H9 (cell line): ENCODE results near the gene BAIAP2. TPM values are rescaled to one million over a fixed set of nuclear protein-coding genes. Genes with fewer than 3 reads are reported as not detected.

Experiments
- DNase-seq: peaks from one replicate; pipeline ENCODE4 v3.0.0-alpha.2; 2017
- H2AFZ ChIP-seq: one replicate; pipeline ENCODE4 v1.6.1; 2013; ENCODE audit warnings: mild to moderate bottlenecking, low read length, control low read depth, moderate library complexity
- H2AK5ac ChIP-seq: 2 replicates; pipeline ENCODE4 v1.6.1; 2013; ENCODE audit warnings: low read length, control low read depth, mixed read lengths; ENCODE audit not compliant: insufficient read length
- H2BK120ac ChIP-seq: one replicate; pipeline ENCODE4 v1.6.1; 2013; ENCODE audit warnings: low read depth, mild to moderate bottlenecking, low read length, control low read depth, inconsistent platforms; ENCODE audit not compliant: poor library complexity, severe bottlenecking
- H2BK12ac ChIP-seq: 2 replicates; pipeline ENCODE4 v1.6.1; 2013; ENCODE audit warnings: low read length, control low read depth, mixed read lengths, low read depth; ENCODE audit not compliant: insufficient read length
- H2BK15ac ChIP-seq: 2 replicates; pipeline ENCODE4 v1.6.1; 2013; ENCODE audit warnings: low read depth, low read length, control low read depth
- H2BK20ac ChIP-seq: one replicate; pipeline ENCODE4 v1.6.1; 2013; ENCODE audit warnings: low read depth, mild to moderate bottlenecking, low read length, control low read depth, inconsistent platforms; ENCODE audit not compliant: poor library complexity, severe bottlenecking
- H2BK5ac ChIP-seq: 2 replicates; pipeline ENCODE4 v1.6.1; 2013; ENCODE audit warnings: low read length, control low read depth, mixed read lengths; ENCODE audit not compliant: insufficient read length
- H3K14ac ChIP-seq: 2 replicates; pipeline ENCODE4 v1.6.1; 2013; ENCODE audit warnings: low read length, control low read depth; ENCODE audit not compliant: insufficient read depth
- H3K18ac ChIP-seq: 2 replicates; pipeline ENCODE4 v1.6.1; 2013; ENCODE audit warnings: low read depth, mild to moderate bottlenecking, mixed read lengths, low read length, control low read depth; ENCODE audit not compliant: insufficient read length
- H3K23ac ChIP-seq: 2 replicates; pipeline ENCODE4 v1.6.1; 2013; ENCODE audit warnings: low read length, control low read depth, mixed read lengths, low read depth; ENCODE audit not compliant: insufficient read length
- H3K23me2 ChIP-seq: 2 replicates; pipeline ENCODE4 v1.6.1; 2013; ENCODE audit warnings: low read depth, mild to moderate bottlenecking, mixed read lengths, low read length, control low read depth; ENCODE audit not compliant: insufficient read length, poor library complexity, severe bottlenecking
- H3K27ac ChIP-seq: 2 replicates; pipeline ENCODE4 v1.5.1; 2013; ENCODE audit warnings: low read length, control low read depth, mixed read lengths, low read depth; ENCODE audit not compliant: insufficient read length
- H3K27me3 ChIP-seq: 2 replicates; pipeline ENCODE4 v1.6.1; 2013; ENCODE audit warnings: low read length, control low read depth, inconsistent platforms; ENCODE audit not compliant: insufficient read depth
- H3K4ac ChIP-seq: 2 replicates; pipeline ENCODE4 v1.6.1; 2013; ENCODE audit warnings: low read depth, mild to moderate bottlenecking, control low read depth, inconsistent platforms, low read length, moderate library complexity
- H3K4me1 ChIP-seq: 2 replicates; pipeline ENCODE4 v1.6.1; 2013; ENCODE audit warnings: low read length, control low read depth, inconsistent platforms; ENCODE audit not compliant: insufficient read depth
- H3K4me2 ChIP-seq: 2 replicates; pipeline ENCODE4 v1.6.1; 2013; ENCODE audit warnings: low read length, control low read depth, mixed read lengths; ENCODE audit not compliant: insufficient read length, insufficient read depth
- H3K56ac ChIP-seq: 2 replicates; pipeline ENCODE4 v1.6.1; 2013; ENCODE audit warnings: low read depth, mild to moderate bottlenecking, mixed read lengths, low read length, control low read depth; ENCODE audit not compliant: insufficient read length
- H3K79me1 ChIP-seq: 2 replicates; pipeline ENCODE4 v1.6.1; 2013; ENCODE audit warnings: low read depth, mild to moderate bottlenecking, moderate library complexity, low read length, control low read depth, inconsistent platforms; ENCODE audit not compliant: insufficient read depth, poor library complexity, severe bottlenecking
- H3K79me2 ChIP-seq: 2 replicates; pipeline ENCODE4 v1.6.1; 2013; ENCODE audit warnings: low read length, control low read depth, inconsistent platforms; ENCODE audit not compliant: insufficient read depth
- H3K9ac ChIP-seq: 2 replicates; pipeline ENCODE4 v1.6.1; 2013; ENCODE audit warnings: low read length, control low read depth, mixed read lengths; ENCODE audit not compliant: insufficient read length; ENCODE audit errors: extremely low read depth
- H3K9me3 ChIP-seq: one replicate; pipeline ENCODE4 v1.6.1; 2013; ENCODE audit warnings: low read depth, low read length, inconsistent platforms; ENCODE audit not compliant: control insufficient read depth
- H3T11ph ChIP-seq: one replicate; pipeline ENCODE4 v1.6.1; 2013; ENCODE audit warnings: mild to moderate bottlenecking, low read length, control low read depth, inconsistent platforms
- H4K20me1 ChIP-seq: one replicate; pipeline ENCODE4 v1.6.1; 2013; ENCODE audit not compliant: control insufficient read depth, insufficient read length, insufficient read depth
- H4K5ac ChIP-seq: 2 replicates; pipeline ENCODE4 v1.6.1; 2013; ENCODE audit warnings: low read depth, mild to moderate bottlenecking, mixed read lengths, low read length, control low read depth; ENCODE audit not compliant: insufficient read length
- H4K8ac ChIP-seq: replicated peaks from 2 replicates; pipeline ENCODE4 v1.6.1; 2013; ENCODE audit warnings: low read length, control low read depth, mixed read lengths, low read depth; ENCODE audit not compliant: insufficient read length
- H4K91ac ChIP-seq: 2 replicates; pipeline ENCODE4 v1.6.1; 2013; ENCODE audit warnings: low read depth, mild to moderate bottlenecking, moderate library complexity, mixed read lengths, low read length, control low read depth; ENCODE audit not compliant: insufficient read length
- H3K27ac Mint-ChIP-seq, 3 experiments: 2 replicates in 2 of 3; 3 replicates in 1 of 3; pipeline ENCODE4 v1.8.0; 2020 to 2021; ENCODE audit warnings: mixed read lengths in 3 of 3, mild to moderate bottlenecking in 1 of 3, moderate library complexity in 1 of 3
- H3K27me3 Mint-ChIP-seq: 2 replicates; pipeline ENCODE4 v1.8.0; 2021; ENCODE audit warnings: low read depth, mild to moderate bottlenecking, moderate library complexity, mixed read lengths
- H3K36me3 Mint-ChIP-seq, 3 experiments: 2 replicates in 2 of 3; 3 replicates in 1 of 3; pipeline ENCODE4 v1.8.0; 2020 to 2021; ENCODE audit warnings: low read depth in 3 of 3, mixed read lengths in 3 of 3; ENCODE audit not compliant: insufficient read depth in 1 of 3
- H3K4me1 Mint-ChIP-seq, 2 experiments: 2 replicates each; pipeline ENCODE4 v1.8.0; 2020; ENCODE audit warnings: mixed read lengths in 2 of 2
- H3K4me3 Mint-ChIP-seq, 2 experiments: 2 replicates in 1 of 2; 3 replicates in 1 of 2; pipeline ENCODE4 v1.8.0; 2020 to 2021; ENCODE audit warnings: mild to moderate bottlenecking in 2 of 2, mixed read lengths in 2 of 2, moderate library complexity in 1 of 2
- H3K9me3 Mint-ChIP-seq, 2 experiments: 2 replicates in 1 of 2; 3 replicates in 1 of 2; pipeline ENCODE4 v1.8.0; 2020; ENCODE audit warnings: mild to moderate bottlenecking in 2 of 2, mixed read lengths in 2 of 2, moderate library complexity in 1 of 2
- WGBS: extraction: QIAGEN DNeasy Blood & Tissue Kit; methylation state at CpG from one replicate; pipeline ENCODE4 v1.1.7; 2013; ENCODE audit warnings: missing lambda C conversion rate, low lambda C conversion rate, mixed read lengths; ENCODE audit not compliant: insufficient read length; ENCODE audit errors: extremely low coverage; 5-methylcytosine and 5-hydroxymethylcytosine counted together
- total RNA-seq: library from RNA; stranded (reverse); gene quantifications from 2 replicates; pipeline ENCODE4 v1.2.1, GENCODE V29; 2021
- TF ChIP-seq, protein P1 (sequence below): fragments of 200-600 bp; sonication (generic); conservative IDR thresholded peaks from 3 replicates; pipeline ENCODE4 v1.8.0; 2021; ENCODE audit warnings: antibody characterized with exemption, mild to moderate bottlenecking

The BAIAP2 gene
- total RNA-seq, 1 experiment from 2014 or later, result 27.8 TPM

DNA sequence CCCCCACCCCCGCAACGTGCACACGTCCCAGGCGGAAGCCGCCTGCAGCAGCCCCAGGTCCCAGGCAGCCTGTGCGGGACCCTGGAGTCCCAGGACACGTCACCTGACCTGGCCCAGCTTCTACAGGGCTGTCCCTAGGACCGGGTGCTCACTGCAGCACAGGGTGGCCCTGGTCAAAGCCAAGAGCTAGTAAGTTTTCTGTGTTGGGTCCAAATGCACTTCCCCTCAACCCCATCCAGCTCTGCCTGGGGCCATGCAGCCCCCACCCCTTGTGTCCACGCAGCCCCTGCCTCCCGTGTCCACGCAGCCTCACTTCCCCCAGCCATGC, 108.2 kb downstream of the BAIAP2 start:
- Mint-ChIP-seq H3K9me3 (peaks cover 10 to 11% of the 10 kb centered on the region in 2 experiments), H3K4me3 (no peak overlapping the region), H3K27me3 (peaks cover 1% of the 10 kb centered on the region), H3K4me1 (peaks cover 2 to 10% of the 10 kb centered on the region in 2 experiments; a peak in 2 of 4 replicates), H3K36me3 (peaks cover 0 to 3% (median 0%) of the 10 kb centered on the region in 3 experiments; a peak in 3 of 7 replicates), H3K27ac (no peak overlapping the region)
- Histone ChIP-seq H3K9ac (no peak overlapping the region), H3K4ac (no peak overlapping the region), H2AFZ (no peak overlapping the region), H3K79me2 (no peaks in the 10 kb centered on the region), H4K91ac (no peak overlapping the region), H3K56ac (no peak overlapping the region), H3K79me1 (no peaks in the 10 kb centered on the region), H2BK5ac (no peak overlapping the region), H2BK15ac (no peak overlapping the region), H3K4me2 (no peak overlapping the region), H3K23ac (no peak overlapping the region), H4K5ac (no peak overlapping the region), H2BK12ac (no peak overlapping the region), H2AK5ac (no peak overlapping the region), H3T11ph (no peak overlapping the region), H2BK120ac (no peak overlapping the region), H3K27ac (no peak overlapping the region), H4K20me1 (no peaks in the 10 kb centered on the region), H3K14ac (no peak overlapping the region), H3K9me3 (no peaks in the 10 kb centered on the region), H4K8ac (no peak overlapping the region), H3K27me3 (no peaks in the 10 kb centered on the region), H2BK20ac (no peak overlapping the region), H3K4me1 (no peaks in the 10 kb centered on the region), H3K23me2 (no peaks in the 10 kb centered on the region), H3K18ac (no peak overlapping the region)
- TF ChIP-seq, protein P1, sequence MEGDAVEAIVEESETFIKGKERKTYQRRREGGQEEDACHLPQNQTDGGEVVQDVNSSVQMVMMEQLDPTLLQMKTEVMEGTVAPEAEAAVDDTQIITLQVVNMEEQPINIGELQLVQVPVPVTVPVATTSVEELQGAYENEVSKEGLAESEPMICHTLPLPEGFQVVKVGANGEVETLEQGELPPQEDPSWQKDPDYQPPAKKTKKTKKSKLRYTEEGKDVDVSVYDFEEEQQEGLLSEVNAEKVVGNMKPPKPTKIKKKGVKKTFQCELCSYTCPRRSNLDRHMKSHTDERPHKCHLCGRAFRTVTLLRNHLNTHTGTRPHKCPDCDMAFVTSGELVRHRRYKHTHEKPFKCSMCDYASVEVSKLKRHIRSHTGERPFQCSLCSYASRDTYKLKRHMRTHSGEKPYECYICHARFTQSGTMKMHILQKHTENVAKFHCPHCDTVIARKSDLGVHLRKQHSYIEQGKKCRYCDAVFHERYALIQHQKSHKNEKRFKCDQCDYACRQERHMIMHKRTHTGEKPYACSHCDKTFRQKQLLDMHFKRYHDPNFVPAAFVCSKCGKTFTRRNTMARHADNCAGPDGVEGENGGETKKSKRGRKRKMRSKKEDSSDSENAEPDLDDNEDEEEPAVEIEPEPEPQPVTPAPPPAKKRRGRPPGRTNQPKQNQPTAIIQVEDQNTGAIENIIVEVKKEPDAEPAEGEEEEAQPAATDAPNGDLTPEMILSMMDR, result no peak
- WGBS, result no CpG with 5 or more reads among the region's 11 CpGs
- DNase-seq, result no peak
